HG03432 (cell line): ENCODE measurements around the gene DDX39B.
"Not testable (repeated sequence)": the region's sequence is repeated elsewhere in the genome, so short reads cannot be mapped to it uniquely, and the experiment has no call there.

Experiments used
- ATAC-seq: cut with Tn5 transposase; IDR thresholded peaks from one replicate; pipeline ENCODE4 v1.9.1; 2021; ENCODE audit warnings: mild to moderate bottlenecking, moderate library complexity; ENCODE audit not compliant: unreplicated experiment

DDX39B gene

DNA sequence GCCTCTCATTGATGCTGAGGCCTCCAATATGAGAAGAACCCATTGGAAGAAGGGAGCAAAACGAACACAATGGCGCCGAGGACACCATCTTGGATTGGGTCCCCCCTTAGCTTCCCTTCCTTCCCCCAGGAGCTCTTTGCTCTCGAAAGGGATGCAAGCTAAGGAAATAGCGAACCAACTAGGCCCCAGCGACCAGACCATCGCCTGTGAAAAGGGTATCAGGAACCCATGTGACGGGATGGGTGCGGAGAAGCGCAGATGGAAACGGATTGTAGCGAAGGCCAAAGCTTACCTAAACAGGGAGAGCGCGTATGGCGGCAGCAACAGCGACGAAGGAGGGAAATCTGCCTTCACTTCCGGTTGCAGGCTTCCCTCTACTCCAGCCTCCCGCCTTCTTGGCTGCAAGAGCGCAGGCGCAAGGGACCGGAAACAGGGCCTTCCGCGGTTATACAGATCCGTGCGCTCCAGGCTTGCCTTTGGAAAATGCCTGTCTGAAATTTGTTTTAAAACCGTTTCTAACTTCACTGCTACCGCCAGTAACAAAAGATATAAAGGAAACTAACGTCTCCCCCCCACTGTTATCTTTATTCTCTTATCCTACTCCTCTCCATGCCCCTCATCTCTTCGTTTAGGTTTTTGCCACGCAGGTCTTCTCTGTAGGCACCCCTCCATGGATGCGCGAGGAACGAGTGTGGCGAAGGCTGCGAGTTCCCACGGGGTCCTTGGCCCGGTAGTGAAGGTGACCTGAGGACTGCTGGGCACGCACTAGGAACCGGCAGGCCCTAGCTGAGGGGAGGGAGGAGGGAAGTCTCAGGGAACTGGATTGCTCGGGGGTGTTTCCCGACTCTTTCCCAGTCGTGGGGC lies at the start of gene DDX39B:
Gene DDX39B, minus strand, starts transcription at position 346 of the 864 bp plus-strand sequence. CDS start 1,471 bp downstream, outside the sequence.
- ATAC-seq: peak; percentile 76

DNA sequence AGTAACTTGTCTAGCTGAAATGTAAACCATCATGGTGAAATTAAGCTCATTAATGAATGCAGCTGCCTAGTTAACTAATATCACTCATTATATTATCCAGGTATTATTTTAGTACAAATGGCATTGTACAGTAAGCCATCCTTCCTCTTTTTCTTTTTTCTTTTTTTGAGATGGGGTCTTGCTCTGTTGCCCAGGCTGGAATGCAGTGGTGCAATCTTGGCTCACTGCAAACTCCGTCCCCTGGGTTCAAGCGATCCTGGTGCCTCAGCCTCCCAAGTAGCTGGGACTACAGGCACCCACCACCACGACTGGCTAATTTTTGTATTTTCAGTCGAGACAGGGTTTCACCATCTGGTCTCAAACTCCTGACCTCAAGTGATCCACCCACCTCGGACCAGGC lies 48.9 kb upstream of the DDX39B start:
- not testable (repeated sequence) for ATAC-seq

DNA sequence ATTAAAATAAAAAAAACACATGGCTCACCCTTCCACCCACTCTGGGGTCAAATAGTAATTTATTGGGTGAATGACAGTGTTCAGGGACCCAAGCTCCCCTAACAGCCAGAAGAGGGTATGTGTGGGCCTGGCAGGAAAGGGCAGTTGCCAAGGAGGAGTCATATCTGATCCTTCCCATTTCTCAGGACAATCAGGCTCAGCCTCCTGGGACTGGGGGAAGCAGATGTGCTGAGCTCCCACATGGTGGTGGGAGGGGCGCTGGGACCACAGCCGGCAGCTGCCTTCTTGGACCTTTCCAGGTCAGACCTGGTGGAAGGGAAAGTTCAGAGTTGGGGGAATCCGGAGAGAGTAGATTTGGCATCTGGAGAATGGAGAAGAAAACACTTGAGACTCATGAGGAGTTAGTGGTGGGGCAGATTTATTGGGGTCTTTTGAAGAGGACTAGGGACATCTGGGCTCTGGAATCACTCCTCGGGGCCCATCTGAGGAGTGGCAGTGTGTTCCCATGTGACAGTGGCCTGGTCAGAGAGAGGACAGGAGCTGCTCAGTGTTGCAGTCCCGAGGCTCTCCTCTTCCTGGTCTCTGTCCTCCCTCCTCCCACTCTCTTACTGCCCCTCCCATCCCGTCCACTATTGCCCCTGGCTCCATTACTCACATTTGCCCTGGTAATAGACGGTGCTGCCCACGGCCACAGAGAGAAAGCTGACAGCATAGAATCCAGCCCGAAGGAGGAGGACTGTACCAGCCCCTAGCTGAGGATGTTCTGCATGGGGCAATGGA lies 47.3 kb upstream of the DDX39B start:
- ATAC-seq: no peak

DNA sequence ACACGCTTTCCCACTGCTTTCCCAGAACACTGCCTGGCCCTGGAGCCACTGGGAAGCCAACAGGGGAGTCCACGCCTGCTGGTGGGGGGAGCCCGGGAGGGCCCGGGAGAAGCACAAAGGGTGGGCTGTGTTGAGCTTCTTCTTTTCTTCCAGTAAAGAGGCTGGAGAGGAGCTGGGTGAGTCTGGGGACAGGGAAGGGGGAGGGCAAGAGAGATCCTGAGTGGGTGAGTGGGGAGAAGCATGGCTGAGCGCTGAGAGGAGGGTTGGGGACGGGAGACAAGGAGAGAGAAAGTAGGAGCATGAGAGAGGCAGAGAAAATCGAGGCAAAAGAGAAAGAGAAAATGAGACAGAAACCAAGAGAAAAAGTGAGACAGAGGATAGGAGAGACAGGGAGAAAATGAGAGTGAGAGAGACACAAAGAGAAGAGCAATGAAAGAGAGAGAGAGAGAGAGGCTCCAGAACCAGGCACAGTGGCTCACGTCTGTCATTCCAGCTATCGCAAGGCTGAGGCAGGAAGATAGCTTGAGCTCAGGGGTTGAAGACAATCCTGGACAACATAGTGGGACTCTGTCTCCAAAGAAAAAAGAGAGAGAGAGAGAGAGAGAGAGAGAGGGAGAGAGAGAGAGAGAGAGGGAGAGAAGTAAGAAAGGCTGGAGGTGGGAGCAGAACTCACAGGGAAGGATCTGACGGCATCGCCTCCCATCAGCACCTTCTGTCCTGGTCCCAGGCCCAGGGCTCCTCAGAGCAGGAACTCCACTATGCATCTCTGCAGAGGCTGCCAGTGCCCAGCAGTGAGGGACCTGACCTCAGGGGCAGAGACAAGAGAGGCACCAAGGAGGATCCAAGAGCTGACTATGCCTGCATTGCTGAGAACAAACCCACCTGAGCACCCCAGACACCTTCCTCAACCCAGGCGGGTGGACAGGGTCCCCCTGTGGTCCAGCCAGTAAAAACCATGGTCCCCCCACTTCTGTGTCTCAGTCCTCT lies 46.3 kb upstream of the DDX39B start:
- ATAC-seq: no peak

DNA sequence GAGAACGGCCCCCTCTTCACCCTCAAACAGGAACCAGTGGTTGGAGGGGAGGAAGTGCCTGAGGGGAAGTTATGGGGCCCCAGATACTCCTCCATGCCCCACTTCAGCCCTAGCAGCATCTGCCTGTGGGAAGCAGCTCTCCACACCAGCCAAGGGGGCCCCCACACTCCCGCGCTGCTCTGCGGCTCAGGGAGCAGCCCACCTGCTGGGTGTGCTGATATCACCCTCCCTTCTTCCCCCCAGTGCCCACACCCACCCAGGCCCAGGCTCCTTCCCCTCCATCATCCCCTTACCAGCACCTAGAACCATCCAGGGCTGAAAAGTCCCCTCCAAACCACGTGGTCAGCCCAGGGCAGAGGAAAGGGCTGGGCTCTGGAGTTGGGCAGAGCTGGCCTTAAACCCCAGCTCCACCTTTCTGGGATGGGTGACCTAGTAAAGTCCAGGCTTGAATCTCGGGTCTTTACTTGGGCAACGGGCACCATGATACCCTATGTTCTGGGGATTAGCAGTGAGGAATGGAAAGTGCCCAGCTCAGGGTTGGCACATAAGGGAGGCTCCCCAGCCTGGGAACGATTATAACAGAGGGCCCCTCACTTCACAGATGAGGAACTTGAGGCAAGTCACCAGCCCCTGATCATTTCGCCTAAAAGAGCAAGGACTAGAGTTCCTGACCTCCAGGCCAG lies 44.9 kb upstream of the DDX39B start:
- ATAC-seq: no peak

DNA sequence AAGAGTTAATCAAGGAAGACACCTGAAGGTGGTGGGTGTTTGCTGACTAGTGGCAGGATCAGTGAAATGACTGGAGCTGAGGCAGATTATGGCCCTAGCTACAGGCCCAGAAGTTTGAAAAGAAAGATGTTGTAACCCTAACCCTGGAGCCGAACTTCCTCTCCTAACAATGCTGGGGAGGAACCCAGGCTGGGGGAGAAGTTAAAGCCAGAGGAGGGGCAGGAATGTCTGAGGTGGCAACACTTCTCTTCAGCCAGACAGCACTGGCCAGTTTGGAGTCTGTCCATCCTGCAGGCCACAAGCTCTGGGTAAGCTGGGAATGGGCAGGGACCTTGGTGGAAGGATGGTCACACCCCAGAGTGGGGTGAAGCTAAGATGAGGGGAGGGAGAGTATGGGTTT lies 44.2 kb upstream of the DDX39B start, which contains the start of gene LST1:
Gene LST1, plus strand, starts transcription at position 270 of the 400 bp plus-strand sequence. CDS start 1,023 bp downstream, outside the sequence.
- no peak for ATAC-seq

DNA sequence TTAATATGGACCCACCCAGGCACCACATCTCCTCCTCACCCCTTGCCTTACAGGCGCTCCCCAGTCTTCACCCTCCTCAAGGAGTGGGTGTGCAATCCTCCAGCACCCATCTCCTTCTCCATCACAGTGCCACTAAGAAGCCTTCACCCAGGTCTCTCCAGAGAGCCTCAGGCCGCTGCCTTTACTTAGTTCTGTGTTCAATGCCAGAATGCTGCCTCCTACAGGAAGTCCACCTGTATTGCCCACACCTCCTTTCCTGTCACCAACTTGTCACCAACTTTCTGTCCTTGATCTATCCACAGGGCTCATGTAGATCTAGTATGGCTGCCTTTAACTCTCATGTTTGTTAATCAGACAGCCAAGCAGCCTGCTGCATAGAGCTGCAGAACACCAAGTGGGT lies 43.7 kb upstream of the DDX39B start:
- no peak for ATAC-seq

DNA sequence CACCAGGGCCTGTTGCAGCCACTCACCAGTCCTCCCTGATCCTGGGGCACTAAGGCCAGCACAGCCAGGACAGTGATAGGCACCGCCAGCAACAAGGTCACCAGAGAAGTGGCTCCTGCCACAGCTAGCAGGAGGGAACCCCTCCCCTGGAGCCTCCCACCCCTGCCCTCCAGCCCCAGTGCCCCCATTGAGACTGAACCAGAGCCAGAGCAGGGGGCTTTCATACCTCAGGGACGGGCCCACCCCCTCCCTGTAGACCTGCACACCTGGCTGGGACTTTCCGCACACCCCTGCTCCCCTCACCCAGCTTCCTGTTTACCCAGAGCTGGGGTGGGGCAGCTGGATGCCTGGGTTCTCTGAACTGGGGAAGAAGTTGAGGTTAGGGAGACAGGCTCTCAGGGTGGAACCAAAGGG lies 40.4 kb upstream of the DDX39B start, which contains the start of gene LTB:
Gene LTB, minus strand, starts transcription at position 195 of the 414 bp plus-strand sequence. Its CDS starts 7 bp downstream, at position 188.
- ATAC-seq: no peak

DNA sequence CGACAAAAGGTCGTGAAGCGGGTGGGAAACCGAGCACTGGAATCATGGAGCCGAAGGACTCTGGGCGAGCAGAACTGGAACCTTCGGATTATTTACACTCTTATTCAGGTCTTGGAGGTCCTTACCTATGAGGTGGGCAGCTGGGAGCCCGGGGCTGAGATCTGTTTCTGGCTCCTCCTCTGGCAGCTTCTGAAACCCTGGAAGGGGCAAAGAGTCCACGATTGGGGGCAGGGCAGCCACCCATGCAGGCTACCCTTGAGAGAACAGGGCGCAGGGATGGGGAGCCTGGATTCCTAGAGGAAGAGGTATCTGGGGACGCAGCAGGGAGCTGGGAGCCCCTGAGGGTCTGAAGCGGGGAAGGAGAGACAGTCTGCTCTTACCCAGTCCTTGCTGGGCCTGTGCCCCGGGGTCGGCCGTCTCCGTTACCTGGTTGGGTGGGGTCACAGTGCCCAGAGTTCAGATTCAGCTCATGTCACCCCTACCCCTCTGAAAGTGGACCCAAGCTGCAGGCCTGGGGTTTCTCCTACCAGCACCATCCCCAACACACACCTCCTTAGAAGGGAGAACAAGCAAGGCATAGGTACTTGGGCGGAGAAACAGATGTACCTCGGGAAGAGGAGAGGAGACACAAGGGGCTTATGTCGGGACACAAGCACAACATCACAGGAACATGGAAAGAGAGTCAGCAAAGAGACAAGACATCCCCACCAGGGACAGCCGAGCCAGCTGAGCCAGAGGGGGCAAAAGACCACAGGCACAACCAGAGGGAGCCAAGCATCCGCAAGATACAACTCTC lies 39.8 kb upstream of the DDX39B start:
- no peak for ATAC-seq

DNA sequence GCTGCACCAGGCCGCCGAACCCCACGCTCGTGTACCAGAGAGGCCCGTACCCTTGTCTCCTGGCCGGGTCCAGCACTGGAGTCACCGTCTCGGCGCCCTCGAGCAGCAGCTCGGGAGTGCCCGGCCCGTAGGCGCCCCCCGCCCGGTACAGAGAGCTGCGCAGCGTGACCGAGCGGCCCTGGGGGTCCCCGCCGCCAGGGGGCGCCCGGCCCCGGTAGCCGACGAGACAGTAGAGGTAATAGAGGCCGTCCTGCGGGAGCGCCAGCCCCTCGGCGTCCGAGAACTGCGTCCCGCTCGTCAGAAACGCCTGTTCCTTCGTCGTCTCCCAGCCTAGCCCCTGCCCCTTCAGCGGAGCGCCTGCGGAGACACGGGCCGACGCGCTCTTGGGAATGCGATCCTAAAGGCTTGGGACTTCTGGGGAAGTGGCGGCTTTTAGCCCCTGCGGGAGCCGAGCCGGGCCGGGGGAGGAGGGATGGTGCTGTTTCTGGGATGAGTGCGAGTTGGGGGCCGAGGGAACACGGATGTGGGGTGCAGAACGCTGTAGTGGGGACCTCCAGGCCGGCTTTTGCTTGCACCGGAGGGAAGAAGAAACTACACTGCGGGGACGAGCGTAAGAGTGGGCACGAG lies 39.1 kb upstream of the DDX39B start:
- peak; percentile 57 for ATAC-seq

DNA sequence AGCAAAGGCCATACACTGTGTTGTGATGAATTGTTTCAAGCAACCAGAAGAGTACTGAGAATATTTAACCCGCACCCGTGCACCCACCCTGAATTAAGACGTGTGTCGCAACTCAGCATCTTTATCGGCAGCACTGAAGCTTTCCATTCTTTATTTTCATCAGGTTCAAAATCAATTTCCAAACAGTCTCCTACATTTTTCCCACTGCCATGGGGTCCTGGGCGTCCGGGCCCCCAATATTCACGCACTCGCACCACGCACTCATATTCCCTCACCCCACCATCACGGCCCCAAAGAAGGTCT lies 38.6 kb upstream of the DDX39B start:
- ATAC-seq: no peak

DNA sequence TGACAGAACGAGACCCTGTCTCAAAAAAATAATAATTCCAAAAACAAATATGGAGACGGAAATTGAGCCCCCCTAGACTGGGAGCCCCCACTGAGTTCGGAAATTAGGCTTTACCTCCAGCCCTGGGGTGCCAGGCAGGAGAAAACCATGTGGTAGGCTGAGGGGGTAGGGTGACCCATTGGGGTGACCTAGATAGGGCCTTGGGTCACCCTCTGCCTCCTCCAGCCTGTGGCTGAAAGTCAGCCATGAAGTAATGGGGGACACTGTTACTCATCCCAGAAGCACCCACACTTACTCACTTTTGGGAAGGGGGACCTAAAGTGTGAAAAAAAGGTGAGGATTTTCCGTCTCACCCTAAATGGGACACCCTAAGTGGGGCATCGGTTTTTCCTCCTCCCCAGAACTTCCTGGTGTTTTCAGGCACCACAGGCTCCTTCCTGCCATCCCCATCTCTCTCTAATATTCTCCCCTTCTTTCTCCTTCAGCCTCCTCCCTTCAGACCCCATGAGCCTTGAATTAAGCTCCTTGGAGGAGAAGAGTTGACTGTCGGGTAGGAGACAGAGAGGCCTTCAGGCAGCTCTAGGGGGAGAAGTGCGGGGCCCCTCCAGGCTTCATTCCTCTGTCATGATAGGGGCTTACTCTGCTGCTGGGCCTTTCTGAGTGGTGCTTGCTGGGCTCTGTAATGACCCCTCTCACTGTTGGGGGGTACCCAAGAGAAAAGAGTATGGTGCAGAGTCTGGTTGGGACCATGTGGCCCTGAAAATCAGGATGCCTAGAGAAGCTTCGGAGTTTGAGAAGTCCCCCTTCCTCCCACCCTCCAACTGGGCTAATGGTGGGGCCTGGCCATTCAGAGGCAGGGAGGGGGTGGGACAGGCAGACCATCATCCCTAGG lies 38.0 kb upstream of the DDX39B start:
- no peak for ATAC-seq

DNA sequence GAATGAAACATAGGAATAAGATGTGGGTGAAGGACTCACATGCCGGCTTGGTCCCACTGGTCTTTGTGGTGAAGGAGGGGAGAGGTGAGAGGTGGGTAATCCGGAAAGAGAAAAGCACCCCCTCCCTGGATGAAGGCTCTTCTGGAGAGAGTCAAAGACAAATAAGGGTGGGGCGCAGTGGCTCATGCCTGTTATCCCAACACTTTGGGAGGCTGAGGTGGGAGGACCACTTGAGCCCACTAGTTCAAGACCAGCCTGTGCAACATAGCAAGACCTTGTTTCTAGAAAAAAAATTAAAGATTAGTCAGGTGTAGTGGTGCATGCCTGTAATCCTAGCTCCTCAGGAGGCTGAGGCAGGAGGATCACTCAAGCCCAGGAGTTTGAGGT lies 37.3 kb upstream of the DDX39B start:
- ATAC-seq: no peak

DNA sequence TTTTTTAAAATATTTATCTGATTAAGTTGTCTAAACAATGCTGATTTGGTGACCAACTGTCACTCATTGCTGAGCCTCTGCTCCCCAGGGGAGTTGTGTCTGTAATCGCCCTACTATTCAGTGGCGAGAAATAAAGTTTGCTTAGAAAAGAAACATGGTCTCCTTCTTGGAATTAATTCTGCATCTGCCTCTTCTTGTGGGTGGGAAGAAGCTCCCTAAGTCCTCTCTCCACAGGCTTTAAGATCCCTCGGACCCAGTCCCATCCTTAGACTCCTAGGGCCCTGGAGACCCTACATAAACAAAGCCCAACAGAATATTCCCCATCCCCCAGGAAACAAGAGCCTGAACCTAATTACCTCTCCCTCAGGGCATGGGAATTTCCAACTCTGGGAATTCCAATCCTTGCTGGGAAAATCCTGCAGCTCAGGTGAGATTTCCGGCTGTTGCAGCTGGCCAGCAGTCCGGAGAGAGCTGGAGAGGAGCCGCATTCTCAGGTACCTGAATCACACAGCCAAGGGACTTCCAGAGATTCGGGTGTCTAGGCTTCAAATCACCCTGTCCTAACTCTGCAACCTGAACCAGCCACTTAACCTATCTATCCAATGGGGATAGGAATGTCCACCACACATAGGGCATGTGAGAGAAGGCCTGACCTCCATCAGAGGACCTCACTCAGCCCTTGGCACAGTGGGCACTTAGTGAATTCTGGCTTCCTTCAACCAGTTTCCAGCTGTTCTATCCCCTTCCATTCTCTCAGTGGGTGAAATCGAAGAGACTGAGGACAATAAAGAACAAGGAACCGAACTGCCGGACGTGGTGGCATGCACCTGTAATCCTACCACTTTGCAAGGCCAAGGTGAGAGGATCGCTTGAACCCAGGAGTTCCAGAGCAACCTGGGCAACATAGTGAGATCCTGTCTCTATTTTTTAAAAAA lies 36.6 kb upstream of the DDX39B start:
- ATAC-seq: no peak

DNA sequence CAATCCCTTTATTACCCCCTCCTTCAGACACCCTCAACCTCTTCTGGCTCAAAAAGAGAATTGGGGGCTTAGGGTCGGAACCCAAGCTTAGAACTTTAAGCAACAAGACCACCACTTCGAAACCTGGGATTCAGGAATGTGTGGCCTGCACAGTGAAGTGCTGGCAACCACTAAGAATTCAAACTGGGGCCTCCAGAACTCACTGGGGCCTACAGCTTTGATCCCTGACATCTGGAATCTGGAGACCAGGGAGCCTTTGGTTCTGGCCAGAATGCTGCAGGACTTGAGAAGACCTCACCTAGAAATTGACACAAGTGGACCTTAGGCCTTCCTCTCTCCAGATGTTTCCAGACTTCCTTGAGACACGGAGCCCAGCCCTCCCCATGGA lies 35.8 kb upstream of the DDX39B start:
- no peak for ATAC-seq

DNA sequence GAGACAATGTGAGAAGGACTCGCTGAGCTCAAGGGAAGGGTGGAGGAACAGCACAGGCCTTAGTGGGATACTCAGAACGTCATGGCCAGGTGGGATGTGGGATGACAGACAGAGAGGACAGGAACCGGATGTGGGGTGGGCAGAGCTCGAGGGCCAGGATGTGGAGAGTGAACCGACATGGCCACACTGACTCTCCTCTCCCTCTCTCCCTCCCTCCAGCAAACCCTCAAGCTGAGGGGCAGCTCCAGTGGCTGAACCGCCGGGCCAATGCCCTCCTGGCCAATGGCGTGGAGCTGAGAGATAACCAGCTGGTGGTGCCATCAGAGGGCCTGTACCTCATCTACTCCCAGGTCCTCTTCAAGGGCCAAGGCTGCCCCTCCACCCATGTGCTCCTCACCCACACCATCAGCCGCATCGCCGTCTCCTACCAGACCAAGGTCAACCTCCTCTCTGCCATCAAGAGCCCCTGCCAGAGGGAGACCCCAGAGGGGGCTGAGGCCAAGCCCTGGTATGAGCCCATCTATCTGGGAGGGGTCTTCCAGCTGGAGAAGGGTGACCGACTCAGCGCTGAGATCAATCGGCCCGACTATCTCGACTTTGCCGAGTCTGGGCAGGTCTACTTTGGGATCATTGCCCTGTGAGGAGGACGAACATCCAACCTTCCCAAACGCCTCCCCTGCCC lies 35.2 kb upstream of the DDX39B start:
- no peak for ATAC-seq
